ENCODE data around the gene RILPL1.

DNA sequence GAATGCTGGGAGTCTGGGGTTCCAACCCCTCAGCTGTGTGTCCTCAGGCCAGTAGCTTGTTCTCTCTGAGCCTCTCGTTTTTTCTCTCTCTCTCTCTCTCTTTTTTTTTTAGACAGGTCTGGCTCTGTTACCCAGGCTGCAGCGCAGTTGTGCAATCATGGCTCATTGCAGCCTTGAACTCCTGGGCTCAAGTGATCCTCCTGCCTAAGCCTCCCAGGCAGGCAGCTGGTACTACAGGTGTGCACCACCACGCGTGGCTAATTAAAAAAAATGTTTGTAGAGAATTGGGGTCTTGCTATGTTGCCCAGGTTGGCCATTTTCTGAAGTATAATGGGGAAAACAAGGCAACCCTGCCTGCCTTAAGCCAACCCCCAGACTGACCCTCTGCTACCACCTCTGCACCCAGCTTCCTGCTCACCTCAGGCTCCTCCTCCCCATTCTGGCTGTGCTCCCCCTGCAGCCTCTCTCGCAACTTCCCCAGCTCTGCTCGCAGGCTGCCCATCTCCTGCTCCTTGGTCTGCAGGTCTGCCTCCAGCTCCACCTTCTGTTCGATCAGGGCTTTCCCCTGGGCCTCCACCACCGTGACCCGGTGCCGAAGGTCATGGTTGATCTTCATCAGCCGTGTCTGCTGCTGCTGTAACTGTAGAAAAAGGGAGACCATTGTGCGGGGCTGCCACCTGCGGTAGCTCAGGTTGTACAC is 35.2 kb downstream of the RILPL1 start:
- TF ChIP-seq CTCF (IDR thresholded peaks at IDR 0.05) (no peak), POLR2A (IDR thresholded peaks at IDR 0.05) (no peak), POLR2AphosphoS5 (IDR thresholded peaks at IDR 0.05) (no peak)
